Fibroblast of mammary gland (primary cell): ENCODE results near the gene CETN3.

Experiments
- DNase-seq: peaks from one replicate; pipeline ENCODE4 v3.0.0-alpha.2; 2010; ENCODE audit warnings: low read depth
- H3K4me3 ChIP-seq: 2 replicates; pipeline ENCODE4 v1.5.1; 2011; ENCODE audit warnings: low read depth, mild to moderate bottlenecking, low read length, moderate library complexity; ENCODE audit not compliant: control insufficient read depth
- TF ChIP-seq, protein P1 (sequence below): conservative IDR thresholded peaks from 2 replicates; pipeline ENCODE4 v1.5.1; 2011; ENCODE audit warnings: low read depth, low read length, inconsistent platforms; ENCODE audit not compliant: control insufficient read depth, insufficient read depth

Gene CETN3

DNA sequence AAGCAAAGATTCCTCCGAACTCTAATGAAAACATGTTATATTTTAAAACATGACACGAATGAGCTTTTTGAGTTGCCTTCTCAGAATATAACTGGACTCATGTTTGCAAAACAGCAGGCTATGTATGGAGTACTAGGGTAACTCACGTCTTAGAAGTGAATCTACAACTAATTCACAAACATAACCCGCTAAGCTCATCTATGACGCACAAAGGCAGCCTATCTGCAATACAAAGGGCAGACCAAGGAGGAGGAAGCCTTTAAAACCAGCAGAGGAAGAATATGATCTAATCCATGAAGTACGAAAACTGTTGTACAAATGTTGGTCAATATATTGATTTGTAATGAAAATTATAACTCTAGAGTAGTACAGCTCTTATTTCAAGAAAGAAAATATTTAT, 67.0 kb downstream of the CETN3 start:
- no peak overlapping the region for H3K4me3 ChIP-seq
- TF ChIP-seq, protein P1, sequence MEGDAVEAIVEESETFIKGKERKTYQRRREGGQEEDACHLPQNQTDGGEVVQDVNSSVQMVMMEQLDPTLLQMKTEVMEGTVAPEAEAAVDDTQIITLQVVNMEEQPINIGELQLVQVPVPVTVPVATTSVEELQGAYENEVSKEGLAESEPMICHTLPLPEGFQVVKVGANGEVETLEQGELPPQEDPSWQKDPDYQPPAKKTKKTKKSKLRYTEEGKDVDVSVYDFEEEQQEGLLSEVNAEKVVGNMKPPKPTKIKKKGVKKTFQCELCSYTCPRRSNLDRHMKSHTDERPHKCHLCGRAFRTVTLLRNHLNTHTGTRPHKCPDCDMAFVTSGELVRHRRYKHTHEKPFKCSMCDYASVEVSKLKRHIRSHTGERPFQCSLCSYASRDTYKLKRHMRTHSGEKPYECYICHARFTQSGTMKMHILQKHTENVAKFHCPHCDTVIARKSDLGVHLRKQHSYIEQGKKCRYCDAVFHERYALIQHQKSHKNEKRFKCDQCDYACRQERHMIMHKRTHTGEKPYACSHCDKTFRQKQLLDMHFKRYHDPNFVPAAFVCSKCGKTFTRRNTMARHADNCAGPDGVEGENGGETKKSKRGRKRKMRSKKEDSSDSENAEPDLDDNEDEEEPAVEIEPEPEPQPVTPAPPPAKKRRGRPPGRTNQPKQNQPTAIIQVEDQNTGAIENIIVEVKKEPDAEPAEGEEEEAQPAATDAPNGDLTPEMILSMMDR = no peak
- no peak for DNase-seq
